ENCODE data around the gene SLITRK2. TPM values are rescaled to one million over a fixed set of nuclear protein-coding genes. Genes with fewer than 3 reads are reported as not detected.

Gene SLITRK2
- total RNA-seq = 1 to 10 TPM; 2.3 to 2.4 TPM

GRCh38 chrX:145817331-145818185 lies at the start of gene SLITRK2:
Gene SLITRK2, plus strand, starts transcription at chrX:145817829. Its CDS starts 4,597 bp downstream, at chrX:145822426.

Small RNA genes lying within 50 kb of the gene (small RNA-seq; reads per million reads assigned to genes)
- 0 reads per million in 2 donors for gene AL109653.1
